ENCODE data around the gene LIMS3.
"Not testable (repeated sequence)": the region's sequence is repeated elsewhere in the genome, so short reads cannot be mapped to it uniquely, and the experiment has no call there.

DNA sequence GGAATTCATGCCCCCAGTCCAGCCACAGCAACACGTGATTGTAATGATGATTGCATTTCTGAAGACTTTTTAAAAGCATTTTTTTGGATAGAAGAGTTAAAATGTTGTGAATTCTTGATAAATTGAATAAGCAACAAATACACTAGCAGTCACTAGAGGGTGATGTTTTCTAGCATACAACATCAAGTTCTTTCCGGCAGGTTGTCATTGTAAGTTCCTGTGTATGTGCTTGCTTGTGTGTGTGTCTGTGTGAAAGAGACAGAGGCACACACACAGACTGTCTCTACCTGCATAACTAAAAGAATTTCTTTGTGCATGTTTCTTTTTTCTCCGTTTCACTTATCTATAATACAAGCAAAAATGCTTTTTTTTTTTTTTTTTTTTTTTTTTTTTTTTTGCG, 8.6 kb upstream of the LIMS3 start:
- not testable (repeated sequence) for TF ChIP-seq CTCF (IDR thresholded peaks at IDR 0.05); POLR2A (IDR thresholded peaks at IDR 0.05); POLR2AphosphoS5 (IDR thresholded peaks at IDR 0.05; ENCODE audit: insufficient read depth in 1 of 2, low read depth in 1 of 2)

All from vagina (tissue), 2 donors.